Measurements from ENCODE around the gene ASB17. TPM values are rescaled to one million over a fixed set of nuclear protein-coding genes. Genes with fewer than 3 reads are reported as not detected.

Gene ASB17
- not detected in 5 replicates for total RNA-seq (2022; extraction: Qiagen RNA extraction; ENCODE audit: low read depth)

GRCh38 chr1:75932304-75932703 lies at the start of gene ASB17:
Gene ASB17, minus strand, starts transcription at chr1:75932404. Its CDS starts 113 bp downstream, at chr1:75932291.

Other genes starting within 250 kb of the ASB17 start
- gene ACADM, start 207.7 kb downstream of the ASB17 start, total RNA-seq (2022; extraction: Qiagen RNA extraction; ENCODE audit: low read depth), result 26.1 to 43.6 TPM (median 32.0 TPM) in 5 replicates
- 71.1 to 102 TPM (median 73.3 TPM) in 5 replicates for gene RABGGTB, start 146.1 kb downstream of the ASB17 start, total RNA-seq (2022; extraction: Qiagen RNA extraction; ENCODE audit: low read depth)
- 0.01 TPM in 1 of 5 replicates, not detected in the others for gene MSH4, start 135.5 kb downstream of the ASB17 start, total RNA-seq (2022; extraction: Qiagen RNA extraction; ENCODE audit: low read depth)
- gene ST6GALNAC3, start 142.3 kb upstream of the ASB17 start, total RNA-seq (2022; extraction: Qiagen RNA extraction; ENCODE audit: low read depth), result 0.24 to 0.80 TPM (median 0.54 TPM) in 5 replicates

All from A549 treated with CpdA at 1 μM for 4 hours (cell line).